SIG-M5 treated with dmso at 0.1 percent for 504 hours (cell line): ENCODE measurements around the gene PGBD5.

Experiments
- DNase-seq: peaks from one replicate; lab custom pipeline; 2025; ENCODE audit not compliant: unreplicated experiment; lab: John Stamatoyannopoulos, UW

The PGBD5 gene

DNA sequence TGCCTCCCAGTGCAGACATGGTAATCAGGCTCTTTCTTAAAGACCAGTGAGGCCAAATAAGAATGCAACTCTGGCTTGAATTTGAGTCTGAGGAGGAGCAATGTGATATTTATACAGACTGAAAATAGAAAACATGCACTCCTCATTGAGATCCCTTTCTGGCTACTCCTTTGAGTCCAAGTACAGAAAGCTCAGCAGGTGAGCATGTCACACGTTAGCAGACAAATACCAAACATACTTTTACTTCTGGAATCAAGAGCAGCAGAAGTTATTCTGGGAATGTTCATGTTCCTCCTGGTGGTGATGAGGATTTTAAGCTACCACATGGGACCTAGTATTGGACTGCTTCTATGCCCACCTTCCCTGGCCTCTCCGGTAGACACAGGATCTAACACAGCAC, 48.3 kb downstream of the PGBD5 start:
- DNase-seq, result no peak

DNA sequence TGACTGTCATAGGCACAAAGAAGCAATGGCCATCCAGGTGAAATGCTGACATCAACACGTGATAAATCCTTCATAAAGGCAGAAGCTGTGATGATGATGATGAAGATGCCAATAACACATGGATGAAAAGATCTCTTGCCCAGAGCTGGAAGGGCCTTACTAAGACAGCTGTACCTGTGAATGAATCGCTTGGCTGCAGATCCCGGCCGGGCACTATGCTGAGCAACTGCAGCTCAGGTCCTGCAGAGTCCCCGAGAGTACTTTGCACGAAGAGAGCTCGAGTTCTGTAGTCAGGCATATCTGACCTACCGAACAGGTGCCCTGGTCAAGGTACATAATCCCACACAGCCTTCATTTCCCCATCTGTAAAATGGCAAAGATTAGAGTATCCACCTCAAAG, 48.8 kb downstream of the PGBD5 start:
- DNase-seq, result no peak

DNA sequence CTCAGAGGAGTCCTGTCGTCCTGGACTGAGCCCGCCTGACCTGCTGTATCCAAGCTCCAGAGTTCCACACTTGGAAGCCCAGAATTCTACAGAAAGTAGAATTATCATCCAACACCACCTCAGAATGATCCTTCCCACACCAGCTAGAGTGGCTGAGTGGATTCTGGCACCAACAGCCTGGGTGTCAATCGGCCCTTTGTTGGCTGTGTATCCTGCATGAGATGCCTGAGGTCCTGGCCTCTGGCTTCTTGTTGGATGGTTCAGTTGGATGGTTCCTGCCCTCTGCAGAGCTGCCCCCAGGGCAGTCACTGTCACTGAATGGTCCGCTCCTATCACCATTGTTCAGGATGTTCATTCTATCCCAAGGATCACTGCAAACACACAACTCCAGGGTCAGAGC, 49.8 kb downstream of the PGBD5 start:
- no peak for DNase-seq

DNA sequence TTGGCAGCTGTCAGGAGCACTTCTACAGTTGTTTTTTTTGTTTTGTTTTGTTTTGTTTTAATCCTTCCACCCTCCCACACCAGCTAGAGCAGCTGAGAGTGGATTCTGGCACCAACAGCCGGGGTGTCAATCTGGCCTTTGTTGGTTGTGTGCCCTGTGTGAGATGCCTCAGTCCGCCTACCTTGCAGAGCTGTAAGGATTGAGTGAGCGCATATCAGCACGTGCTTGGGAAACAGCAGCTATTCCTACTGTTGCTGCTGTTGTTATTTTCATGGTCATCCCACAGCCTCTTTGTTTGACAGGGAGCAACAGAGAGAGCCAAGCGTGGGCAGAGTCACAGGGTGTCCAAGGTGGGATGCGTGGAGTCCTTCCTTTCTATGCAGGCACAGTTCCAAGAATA, 50.4 kb downstream of the PGBD5 start:
- no peak for DNase-seq

DNA sequence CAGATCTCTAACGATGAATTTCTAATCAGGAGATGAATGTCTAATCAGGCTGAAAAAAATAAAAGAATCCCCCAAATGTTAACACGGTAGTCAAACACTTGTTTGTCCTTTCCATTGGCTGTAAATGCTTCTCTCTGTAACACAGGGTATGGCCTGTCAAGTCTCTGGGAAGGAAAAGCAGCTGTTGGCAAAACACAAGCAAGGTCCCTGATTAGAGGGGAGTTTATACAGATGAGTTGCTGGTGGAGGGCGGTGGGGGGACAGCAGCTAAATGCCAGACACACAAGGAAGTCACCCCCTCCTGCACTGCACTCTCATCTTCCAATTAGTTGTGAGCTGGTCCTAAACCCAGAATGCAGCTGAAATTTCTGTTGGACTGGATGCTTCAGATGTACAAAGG, 51.0 kb downstream of the PGBD5 start:
- DNase-seq, result no peak

DNA sequence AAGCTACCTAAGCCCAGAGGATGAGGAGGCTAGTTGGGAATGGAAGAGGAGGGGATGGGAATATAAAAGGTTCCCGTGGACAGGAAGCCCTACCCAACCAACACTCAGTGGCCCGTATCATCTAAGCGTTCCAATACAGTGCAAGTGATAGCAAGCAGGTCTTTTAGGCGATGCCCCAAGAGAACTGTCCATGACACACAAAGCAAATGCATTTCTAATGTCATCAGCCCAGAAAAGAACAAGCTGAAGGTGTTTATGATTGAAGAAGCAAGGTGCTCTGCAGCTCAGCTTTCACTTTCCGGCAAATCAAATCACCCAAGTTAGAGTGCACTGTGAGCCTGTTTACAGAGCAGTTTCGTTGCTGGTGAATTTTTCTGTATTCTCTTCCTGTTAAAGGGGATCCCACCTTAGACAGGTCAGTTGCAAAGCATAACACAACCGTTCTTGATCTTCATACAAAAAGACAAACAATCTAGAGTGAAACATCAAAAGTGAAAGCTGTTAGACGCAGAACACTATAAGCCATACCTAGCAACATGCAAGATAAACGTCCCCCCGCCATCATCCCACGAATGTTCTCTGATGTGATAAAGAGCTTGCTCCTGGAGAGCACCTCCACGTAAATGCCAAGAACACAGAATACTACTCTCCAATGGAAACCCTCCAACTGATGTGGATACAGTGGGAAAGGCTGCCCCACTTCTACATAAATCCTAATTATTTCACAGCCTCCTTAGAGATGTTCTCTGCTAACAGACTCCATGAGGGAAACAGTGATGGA, 54.0 kb downstream of the PGBD5 start:
- DNase-seq, result no peak

DNA sequence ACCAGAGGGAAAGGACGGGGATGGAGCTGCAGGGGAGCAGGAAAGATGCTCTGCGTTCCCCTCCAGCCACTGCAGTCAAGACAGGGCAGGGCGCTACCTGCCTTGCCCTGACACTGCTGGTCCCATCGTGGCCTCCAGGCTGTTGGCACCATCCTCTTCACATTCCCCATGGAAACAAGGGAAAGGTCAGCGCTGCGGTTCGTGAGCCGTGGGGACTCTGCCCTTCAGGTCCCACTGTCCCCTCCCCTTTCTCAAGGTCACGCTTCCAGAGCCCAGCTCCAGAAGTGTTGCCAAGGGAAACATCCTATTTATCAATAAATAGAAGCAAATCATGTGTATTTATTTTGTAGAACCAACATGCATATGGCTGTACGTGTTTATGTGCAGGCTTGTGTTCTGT, 56.0 kb downstream of the PGBD5 start:
- DNase-seq, result no peak

DNA sequence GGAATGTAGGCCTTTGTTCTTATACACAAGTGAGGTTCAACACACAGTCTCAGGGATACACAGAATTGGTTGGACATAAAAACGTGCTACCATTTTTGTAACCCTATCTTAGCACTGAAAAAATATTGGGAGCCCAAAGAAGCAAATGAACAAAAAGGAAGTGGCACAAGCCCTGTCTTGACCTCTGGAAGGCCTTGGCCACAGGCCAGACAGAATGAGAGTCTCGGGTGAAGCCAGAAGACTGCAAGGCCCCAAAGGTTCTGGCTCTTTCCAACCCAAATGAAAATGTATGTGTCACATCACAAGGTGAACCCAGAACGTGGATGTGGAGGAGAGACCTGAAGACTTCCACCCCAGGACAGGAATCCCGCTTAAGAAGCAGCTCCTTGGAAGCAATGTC, 57.3 kb downstream of the PGBD5 start:
- DNase-seq, result no peak

DNA sequence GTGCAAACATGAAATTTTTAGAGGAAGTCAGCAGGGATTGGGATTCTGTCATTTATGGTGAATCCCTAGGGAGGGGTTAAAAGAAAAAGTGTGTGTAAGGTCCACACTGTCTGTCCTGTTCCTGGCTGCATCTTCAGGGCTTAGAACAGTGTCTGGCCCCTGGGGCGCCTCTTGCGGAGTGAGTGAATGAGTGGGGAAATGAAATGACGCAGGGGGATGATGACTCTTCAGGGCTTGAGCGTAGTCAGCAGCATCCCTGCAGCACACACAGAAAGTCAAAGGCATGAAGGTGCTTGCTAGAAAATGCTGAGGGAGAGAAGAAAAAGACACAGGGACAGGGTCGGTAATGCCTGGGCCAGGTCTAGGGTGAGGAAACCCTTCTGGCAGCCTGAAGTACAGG, 57.8 kb downstream of the PGBD5 start:
- DNase-seq, result no peak

DNA sequence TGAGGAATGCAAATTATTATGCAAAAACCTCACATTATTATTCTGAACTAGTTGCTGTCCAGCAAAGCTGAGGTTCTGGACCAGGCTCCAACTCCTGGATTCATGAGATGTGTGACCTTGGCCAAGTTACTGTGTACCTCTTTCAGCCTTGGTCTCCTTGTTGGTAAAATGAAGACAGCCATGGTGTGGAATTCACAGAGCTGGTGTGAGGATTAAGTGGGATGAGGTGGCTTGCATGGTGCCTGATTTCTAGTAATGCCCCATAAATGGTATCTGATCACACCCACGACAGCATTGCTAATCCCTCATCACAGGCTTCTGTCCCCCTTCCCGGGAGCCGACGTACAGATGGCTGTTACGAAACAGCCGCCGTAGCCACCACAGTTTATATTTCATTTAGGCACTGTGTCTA, 59.6 kb downstream of the PGBD5 start:
- no peak for DNase-seq

DNA sequence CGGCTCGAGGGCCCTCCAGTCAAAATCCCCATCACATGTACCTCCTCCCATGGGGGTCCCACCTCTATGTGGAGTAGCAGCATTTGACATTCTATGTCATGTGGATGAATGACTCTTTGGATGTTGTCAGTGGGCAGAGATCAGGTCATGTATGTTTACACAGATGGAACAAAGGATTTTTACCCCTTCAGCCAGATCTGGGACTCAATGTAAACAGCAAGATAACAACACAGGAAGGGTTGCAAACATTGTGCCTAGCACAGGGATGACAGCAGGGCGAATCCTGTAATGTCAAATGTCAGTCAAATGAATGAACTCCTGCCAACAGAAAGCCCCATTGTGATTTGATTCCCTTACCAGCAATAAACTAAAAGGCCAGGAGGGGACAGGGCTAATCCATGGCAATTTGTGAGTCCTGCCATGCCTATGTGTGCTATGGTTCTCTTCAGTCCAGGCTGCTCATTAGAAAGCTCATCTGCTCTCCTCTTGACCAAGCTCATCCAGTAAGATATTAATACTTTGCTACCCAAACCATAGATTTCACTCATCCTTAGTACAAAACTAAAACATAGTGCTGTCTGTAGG, 60.3 kb downstream of the PGBD5 start:
- DNase-seq, result no peak

DNA sequence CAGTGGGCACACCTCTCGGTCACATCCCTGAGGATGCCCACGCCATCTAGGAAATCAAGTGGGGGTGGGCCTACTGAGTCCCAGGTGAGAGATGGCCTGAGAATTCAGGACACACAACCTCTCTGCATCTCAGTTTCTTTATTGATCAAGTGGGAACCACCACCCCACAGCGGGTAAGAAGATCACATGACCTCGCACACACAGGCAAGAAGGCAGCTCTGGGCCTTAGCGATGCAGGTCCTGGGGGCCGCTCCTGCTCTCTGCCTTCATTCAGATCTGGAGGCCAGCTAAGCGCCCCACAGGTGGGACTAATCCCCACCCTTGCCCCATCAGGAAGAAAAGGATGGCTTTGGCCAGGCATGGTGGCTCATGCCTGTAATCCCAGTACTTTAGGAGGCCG, 63.2 kb downstream of the PGBD5 start:
- DNase-seq, result no peak

DNA sequence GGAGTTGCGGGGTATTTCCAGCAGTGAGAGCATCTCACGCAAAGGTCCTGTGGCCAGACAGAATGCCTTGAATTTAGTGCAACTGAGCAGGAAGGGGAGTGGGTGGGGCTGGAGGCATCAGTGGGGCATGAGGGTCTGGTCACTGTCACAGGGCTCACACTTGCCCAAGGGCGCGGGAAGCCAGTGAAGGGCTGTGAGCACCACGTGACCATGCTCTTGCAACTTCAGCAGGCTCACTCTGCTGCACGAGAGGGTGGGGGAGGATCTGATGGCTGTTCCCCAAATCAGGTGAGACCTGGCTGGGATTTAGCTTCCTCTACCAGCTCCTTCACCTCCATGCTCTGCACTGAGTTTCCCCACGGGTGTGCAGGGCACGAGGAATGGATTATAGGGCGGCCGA, 64.2 kb downstream of the PGBD5 start:
- DNase-seq, result no peak

DNA sequence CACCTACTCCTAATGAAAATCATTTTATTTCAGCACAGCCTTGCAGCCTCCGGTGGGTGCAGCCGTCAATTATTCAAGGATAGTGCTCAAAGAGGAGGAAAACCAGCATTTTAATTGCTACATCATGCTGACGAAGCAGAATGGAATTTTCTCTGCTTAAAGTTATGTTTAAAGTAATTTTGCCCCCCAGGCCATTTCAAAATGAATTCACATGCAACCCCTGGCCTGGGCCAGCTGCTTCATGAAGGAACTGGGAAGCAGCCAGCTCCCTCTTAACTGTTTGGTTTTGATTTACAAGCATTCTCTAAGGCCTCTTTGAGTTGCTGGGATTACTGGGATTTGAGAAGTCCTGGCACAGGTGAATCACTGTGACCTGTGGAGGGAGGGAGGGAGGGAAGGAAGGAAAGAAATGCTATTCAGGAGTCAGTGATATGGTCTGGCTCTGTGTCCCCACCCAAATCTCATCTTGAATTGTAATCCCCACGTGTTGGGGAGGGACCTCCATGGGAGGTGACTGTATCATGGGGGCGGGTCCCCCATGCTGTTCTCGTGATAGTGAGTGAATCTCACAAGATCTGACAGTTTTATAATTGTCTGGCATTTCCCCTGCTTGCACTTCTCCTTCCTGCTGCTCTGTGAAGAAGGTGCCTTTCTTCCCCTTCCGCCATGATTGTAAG, 66.0 kb downstream of the PGBD5 start:
- no peak for DNase-seq

DNA sequence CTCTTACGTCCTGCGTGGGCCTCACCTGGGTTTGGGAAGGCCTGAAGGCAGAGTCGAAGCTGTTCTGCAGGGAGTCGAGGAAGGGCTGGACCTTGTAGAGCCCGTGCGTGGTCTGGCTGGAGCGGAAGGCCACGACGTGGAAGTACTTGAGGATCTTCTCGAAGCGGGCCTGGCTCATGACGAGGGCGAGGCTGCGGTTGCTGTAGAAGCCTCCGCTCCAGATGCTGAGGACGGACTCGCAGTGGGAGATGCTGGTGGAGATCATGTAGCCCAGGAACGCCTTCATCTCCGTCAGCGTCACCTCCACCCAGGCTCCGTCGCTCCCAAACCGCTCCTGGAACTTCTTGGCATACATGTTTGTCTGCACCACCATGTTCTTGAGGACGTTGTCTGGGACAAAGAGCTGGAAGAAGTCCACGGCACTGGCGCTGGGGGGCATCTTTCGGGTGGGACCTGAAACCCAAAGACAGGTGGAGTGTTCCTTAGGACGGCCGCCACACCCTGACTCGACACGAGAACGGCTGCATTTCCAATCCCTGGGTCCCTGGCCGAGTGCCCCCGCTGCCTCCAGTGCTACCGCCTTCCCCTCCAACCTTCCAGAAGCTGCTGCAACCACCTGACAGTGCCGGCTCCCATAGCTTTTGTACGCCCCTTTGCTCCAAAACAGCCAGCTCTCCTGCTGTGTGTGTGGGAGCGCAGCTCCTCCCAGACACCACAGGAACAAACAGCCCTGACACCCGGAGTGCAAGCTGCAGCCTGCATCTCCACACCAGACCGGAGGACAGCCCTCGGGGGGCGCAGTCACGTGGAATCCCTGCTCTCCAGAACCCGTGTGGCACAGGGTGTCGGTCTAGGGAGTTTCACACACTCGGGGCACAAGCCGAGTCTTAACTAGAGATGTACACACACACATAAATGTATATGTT, 69.0 kb downstream of the PGBD5 start:
- DNase-seq, result no peak

DNA sequence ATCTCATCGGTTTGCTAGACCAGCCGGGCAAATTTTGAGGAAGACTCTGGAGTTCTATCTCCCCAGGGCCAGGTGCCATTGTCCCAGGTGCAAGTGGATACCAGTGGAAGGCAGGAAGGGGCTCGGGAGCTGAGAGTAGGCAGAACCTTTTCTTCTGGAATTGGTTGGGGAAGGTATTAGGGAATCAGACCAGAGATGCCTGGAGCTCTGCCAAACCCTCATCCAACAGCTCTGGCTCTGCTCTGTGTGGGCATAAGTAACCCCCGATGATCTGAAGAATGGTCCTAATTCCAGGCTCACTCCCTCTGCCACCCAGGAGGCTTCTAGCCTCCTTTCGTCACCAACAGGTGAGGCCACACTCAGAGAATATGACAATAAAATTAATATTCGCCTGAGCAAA, 69.9 kb downstream of the PGBD5 start:
- DNase-seq, result no peak

DNA sequence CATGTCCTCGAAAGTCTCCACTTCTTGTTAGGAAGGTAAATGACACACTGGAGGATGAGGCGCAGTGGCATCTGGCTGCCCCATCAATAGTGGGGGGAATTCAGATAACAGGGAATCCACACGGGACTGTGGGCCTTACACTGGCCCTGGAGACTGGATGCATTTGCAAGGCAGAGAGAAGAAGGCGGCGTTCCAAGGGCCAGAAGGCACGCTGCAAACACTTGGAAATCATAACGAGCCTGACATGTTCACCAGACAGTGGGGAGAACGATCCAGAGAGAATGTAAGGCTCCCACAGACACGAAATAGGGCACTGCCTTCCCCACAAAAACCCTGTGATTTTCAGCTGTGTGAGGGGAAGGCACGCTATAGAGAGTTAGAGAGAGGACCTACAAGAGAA, 70.5 kb downstream of the PGBD5 start:
- no peak for DNase-seq

DNA sequence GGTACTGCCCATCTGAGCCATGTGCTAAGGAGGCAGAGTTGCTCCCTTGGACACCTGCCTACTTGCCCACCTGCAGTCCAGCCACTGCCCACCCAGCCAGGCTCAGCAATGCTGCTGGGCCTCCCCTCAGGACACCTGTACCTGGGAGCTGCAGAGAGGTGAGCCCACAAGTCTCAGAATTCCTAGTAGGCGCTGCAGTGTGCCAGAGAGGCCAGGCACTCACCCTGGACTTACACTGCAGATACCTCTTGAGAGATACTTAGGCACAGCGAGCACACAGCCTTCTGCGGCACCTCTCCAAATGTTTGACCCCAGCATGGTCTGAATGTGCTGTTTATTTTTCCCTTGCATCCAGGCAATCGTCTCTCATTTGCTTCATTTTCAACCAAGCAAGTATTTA, 71.0 kb downstream of the PGBD5 start:
- DNase-seq, result no peak

DNA sequence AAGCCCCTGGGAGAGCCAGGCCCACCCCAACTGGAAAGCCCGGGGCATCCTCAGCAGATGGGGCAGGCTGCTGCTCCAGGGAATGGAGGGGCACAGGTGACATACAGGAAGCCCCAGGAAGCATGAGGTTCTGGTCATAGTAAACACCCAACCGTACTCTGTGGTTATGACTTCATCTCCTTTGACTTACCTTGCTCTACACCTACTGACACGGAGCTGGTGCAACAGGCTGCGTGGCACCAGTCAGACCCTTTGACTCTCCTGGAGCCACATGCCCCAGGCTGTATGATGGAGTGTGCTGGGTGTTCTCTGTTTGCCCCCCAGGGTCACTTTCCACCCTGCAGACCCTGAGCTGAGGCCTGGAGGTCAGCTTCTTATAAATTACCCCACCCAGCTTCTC, 72.1 kb downstream of the PGBD5 start:
- DNase-seq, result no peak

DNA sequence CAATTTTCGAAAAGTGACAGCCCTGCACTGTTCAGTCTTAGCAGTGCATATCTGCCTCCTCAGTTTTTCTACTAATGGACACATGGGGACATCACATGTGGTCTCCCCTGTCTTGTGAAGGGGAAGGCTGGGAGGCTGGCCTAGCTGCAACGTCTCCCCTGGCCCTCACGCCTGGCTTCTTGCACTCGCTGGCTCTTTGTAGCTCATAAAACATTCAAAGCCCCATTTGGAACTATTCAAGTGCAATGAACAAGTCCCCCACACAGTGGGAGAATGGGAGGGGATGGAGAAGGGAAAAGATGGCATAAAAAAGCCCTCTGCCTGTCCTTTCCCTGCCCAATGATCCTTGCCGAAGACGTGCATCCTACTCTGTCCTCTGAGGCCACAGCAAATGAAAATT, 73.6 kb downstream of the PGBD5 start:
- no peak for DNase-seq

DNA sequence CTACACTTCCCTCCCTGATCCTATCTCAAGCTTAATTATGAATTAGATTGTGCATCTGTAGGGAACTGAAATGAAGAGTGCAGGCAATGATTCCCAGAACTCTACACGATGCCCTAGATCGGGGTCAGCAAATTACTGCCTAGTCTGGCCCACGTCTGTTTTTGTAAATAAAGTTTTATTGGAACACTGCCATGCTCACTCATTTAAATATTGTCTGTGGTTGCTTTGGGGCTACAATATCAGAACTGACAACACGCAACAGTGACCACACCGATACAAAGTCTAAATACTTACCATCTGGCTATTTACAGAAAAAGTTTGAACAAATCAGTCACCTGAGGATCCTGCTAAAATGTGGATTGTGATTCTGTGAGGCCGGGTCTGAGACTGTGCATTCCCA, 74.1 kb downstream of the PGBD5 start:
- no peak for DNase-seq
